Common myeloid progenitor, CD34-positive (primary cell): ENCODE data around the gene APBB3.
A peak's percentile ranks its signal among the peaks of the same experiment; 100 is the strongest.

Experiments used
- CTCF ChIA-PET: fragments of 350-600 bp; sonication (Branson Sonifier 250); formaldehyde crosslinking; loops from one replicate; lab custom pipeline; 2021; ENCODE audit warnings: antibody characterized with exemption; lab: Charles Lee
- POLR2A ChIA-PET: fragments of 350-600 bp; sonication (Branson Sonifier 250); formaldehyde crosslinking; loops from one replicate; lab custom pipeline; 2021; ENCODE audit warnings: antibody characterized with exemption; lab: Charles Lee
- DNase-seq, 3 donors: peaks; one replicate each; pipeline versions ENCODE4 v3.0.0 to v3.0.0-alpha.2; 2013
- H3K27ac ChIP-seq, 2 experiments: 1 replicate in 1 of 2; 2 replicates in 1 of 2; pipeline ENCODE4 v1.7.0; 2013; ENCODE audit warnings: inconsistent platforms in 2 of 2, low read length in 2 of 2, mild to moderate bottlenecking in 2 of 2, low read depth in 1 of 2, moderate library complexity in 1 of 2; ENCODE audit not compliant: severe bottlenecking in 2 of 2, insufficient read depth in 1 of 2, poor library complexity in 1 of 2
- H3K27me3 ChIP-seq, 5 experiments: replicated peaks in 2 of 5; 1 replicate in 3 of 5; 2 replicates in 2 of 5; pipeline versions ENCODE4 v1.6.1 to v1.7.0; 2013; ENCODE audit warnings: low read length in 4 of 5, mild to moderate bottlenecking in 2 of 5, moderate library complexity in 2 of 5, inconsistent platforms in 1 of 5; ENCODE audit not compliant: insufficient read depth in 5 of 5, control insufficient read depth in 4 of 5
- H3K36me3 ChIP-seq, 4 experiments: 1 replicate in 2 of 4; 2 replicates in 2 of 4; pipeline versions ENCODE4 v1.6.1 to v1.7.0; 2013; ENCODE audit warnings: low read length in 3 of 4, control low read depth in 1 of 4, mild to moderate bottlenecking in 1 of 4; ENCODE audit not compliant: control insufficient read depth in 4 of 4, insufficient read depth in 4 of 4
- H3K4me1 ChIP-seq, 4 experiments: 1 replicate in 3 of 4; 2 replicates in 1 of 4; pipeline versions ENCODE4 v1.6.1 to v1.7.1; 2013; ENCODE audit warnings: low read length in 3 of 4, mild to moderate bottlenecking in 3 of 4, control low read depth in 1 of 4, inconsistent platforms in 1 of 4, moderate library complexity in 1 of 4; ENCODE audit not compliant: control insufficient read depth in 4 of 4, insufficient read depth in 4 of 4; ENCODE audit errors: control extremely low read depth in 1 of 4
- H3K4me3 ChIP-seq, 7 experiments: 1 replicate in 4 of 7; 2 replicates in 3 of 7; pipeline versions ENCODE4 v1.5.1 to v1.7.0; 2013; ENCODE audit warnings: mild to moderate bottlenecking in 7 of 7, low read length in 6 of 7, moderate library complexity in 6 of 7, inconsistent platforms in 2 of 7, low read depth in 2 of 7, control low read depth in 1 of 7; ENCODE audit not compliant: insufficient read depth in 4 of 7, control insufficient read depth in 1 of 7; ENCODE audit errors: extremely low read depth in 1 of 7
- H3K9me3 ChIP-seq, 5 experiments: 1 replicate in 4 of 5; 2 replicates in 1 of 5; pipeline versions ENCODE4 v1.6.1 to v1.7.1; 2013; ENCODE audit warnings: low read length in 4 of 5, mild to moderate bottlenecking in 2 of 5, inconsistent platforms in 1 of 5, low read depth in 1 of 5, moderate library complexity in 1 of 5; ENCODE audit not compliant: control insufficient read depth in 4 of 5, insufficient read depth in 2 of 5; ENCODE audit errors: control extremely low read depth in 1 of 5
- WGBS: methylation state at CpG from one replicate; pipeline ENCODE4 v1.1.5; 2013; ENCODE audit not compliant: insufficient coverage; 5-methylcytosine and 5-hydroxymethylcytosine counted together

Gene APBB3

GRCh38 chr5:140524003-140524402, 40.4 kb downstream of the APBB3 start:
- Histone ChIP-seq H3K27me3 (no peaks in the 10 kb centered on the region), H3K4me1 (no peaks in the 10 kb centered on the region), H3K4me3 (no peak overlapping the region), H3K9me3 (no peaks in the 10 kb centered on the region), H3K27ac (no peak overlapping the region), H3K36me3 (peaks cover 3 to 51% (median 32%) of the 10 kb centered on the region in 4 experiments)
- no CpG with 5 or more reads among the region's 2 CpGs for WGBS
- DNase-seq: no peak
- POLR2A ChIA-PET: no interaction called here
- CTCF ChIA-PET: no interaction called here

GRCh38 chr5:140513124-140513523, 51.3 kb downstream of the APBB3 start:
- no peaks in the 10 kb centered on the region for H3K4me1 ChIP-seq
- ChIA-PET CTCF (no interaction called here), POLR2A (no interaction called here)
- peaks cover 21 to 68% (median 46%) of the 10 kb centered on the region in 4 experiments for H3K36me3 ChIP-seq
- peaks cover 0 to 8% (median 0%) of the 10 kb centered on the region in 5 experiments for H3K9me3 ChIP-seq
- H3K27ac ChIP-seq: no peak overlapping the region
- no peaks in the 10 kb centered on the region for H3K27me3 ChIP-seq
- H3K4me3 ChIP-seq: no peak overlapping the region
- DNase-seq: no peak
- 100% methylated on average over 2 of the region's 2 CpGs for WGBS

- DNase-seq: peak in 2 of 3 donors; percentile 18 to 33
- Histone ChIP-seq H3K27me3 (no peaks in the 10 kb centered on the region), H3K4me1 (no peaks in the 10 kb centered on the region), H3K27ac (no peak overlapping the region), H3K9me3 (peaks cover 0 to 4% (median 0%) of the 10 kb centered on the region in 5 experiments), H3K4me3 (no peak overlapping the region), H3K36me3 (peaks cover 39 to 92% (median 61%) of the 10 kb centered on the region in 4 experiments)
- ChIA-PET CTCF (interaction anchor here (1.3 kb wide), 1 partner anchor 27 kb away, joined by 4 read pairs; no protein-coding TSS in a partner anchor), POLR2A (no interaction called here)
- 80% methylated on average over 1 of the region's 4 CpGs for WGBS
Measured at GRCh38 chr5:140509898-140510297, 54.5 kb downstream of the APBB3 start.
